Measurements from ENCODE around the gene ARID5B.

The ARID5B gene

GRCh38 chr10:61918140-61918539 lies 16.6 kb downstream of the ARID5B start:
- no peak overlapping the region for H3K4me3 ChIP-seq
- TF ChIP-seq CTCF (IDR thresholded peaks at IDR 0.05), result no peak
- no peak for DNase-seq (ENCODE audit: low spot score)
- no peak overlapping the region for H3K27ac ChIP-seq

- H3K4me3 ChIP-seq, result no peak overlapping the region
- no peak overlapping the region for H3K27ac ChIP-seq
- DNase-seq (ENCODE audit: low spot score), result no peak
- no peak for TF ChIP-seq CTCF (IDR thresholded peaks at IDR 0.05)
These were observed 17.5 kb downstream of the ARID5B start for GRCh38 chr10:61918989-61919388.

DNA sequence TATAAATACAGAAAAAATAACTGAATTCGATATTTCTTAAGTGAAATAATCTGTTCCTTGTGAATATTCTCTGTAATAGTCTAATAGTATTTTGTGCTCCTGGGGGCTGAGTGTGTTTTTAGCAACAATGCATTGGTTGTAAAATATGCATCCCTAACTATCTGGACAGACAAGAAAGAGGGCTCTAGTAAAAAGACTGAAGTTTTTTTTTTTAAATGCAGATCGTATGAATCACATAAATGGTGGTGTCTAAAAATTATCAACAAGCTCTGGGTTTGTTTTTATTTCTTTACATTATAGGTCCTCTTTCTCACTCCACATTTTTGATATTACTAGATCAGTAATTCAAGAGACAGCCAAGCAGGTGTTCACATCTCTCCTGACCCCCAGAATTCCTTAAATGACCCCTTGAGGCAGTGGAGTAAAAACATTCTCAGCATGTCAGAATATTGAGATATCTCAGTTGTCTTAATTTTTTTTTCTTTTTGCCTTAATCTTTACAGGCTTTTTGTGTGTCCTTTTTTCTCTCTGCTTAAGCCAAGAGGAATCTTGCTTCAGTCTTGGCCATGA lies 18.2 kb downstream of the ARID5B start:
- DNase-seq (ENCODE audit: low spot score), result no peak
- TF ChIP-seq CTCF (IDR thresholded peaks at IDR 0.05), result no peak
- Histone ChIP-seq H3K4me3 (no peak overlapping the region), H3K27ac (no peak overlapping the region)

DNA sequence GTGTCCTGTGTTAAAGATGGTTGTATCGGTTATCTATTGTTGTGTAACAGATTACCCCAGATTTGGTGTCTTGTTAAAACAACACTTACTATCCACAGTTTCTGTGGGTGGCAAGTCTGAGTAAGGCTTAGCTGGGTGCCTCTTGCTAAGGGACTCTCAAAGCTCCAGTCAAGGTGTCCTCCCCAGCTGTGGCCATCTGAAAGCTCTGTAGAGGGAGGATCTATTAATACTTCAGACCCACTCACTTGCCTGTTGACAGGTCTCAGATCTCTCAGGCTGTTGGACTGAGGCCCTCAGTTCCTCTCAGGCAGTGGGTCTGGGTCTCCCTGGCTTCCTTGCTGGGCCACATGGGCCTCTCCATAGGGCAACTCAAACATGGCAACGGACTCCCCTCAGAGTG lies 19.6 kb downstream of the ARID5B start:
- TF ChIP-seq CTCF (IDR thresholded peaks at IDR 0.05), result no peak
- no peak overlapping the region for H3K4me3 ChIP-seq
- no peak overlapping the region for H3K27ac ChIP-seq
- DNase-seq (ENCODE audit: low spot score), result no peak

GRCh38 chr10:61923210-61923949 lies 21.9 kb downstream of the ARID5B start:
- Histone ChIP-seq H3K4me3 (no peak overlapping the region), H3K27ac (no peak overlapping the region)
- TF ChIP-seq CTCF (IDR thresholded peaks at IDR 0.05), result no peak
- DNase-seq (ENCODE audit: low spot score), result no peak

GRCh38 chr10:61923950-61924274 lies 22.4 kb downstream of the ARID5B start:
- no peak for DNase-seq (ENCODE audit: low spot score)
- Histone ChIP-seq H3K27ac (no peak overlapping the region), H3K4me3 (no peak overlapping the region)
- no peak for TF ChIP-seq CTCF (IDR thresholded peaks at IDR 0.05)

DNA sequence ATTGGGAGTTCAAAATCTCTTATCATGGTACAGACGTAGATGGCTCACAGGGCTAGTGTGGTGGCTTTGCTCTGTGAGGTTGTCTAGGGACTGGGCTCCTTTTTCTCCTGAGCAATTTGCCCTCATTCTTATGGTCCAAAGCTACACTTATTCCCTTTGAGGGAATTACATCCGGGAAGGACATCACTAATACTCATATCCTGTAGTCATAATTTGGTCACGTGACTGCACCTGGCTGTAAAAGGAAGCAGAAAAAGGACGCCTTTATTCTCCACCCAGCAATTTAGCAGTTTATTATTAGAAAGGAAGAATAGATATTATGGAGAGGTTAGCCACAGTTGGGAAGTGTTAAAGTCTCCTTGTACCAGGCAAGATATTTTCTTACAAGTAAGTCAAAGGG lies 28.1 kb downstream of the ARID5B start:
- no peak for DNase-seq (ENCODE audit: low spot score)
- Histone ChIP-seq H3K27ac (no peak overlapping the region), H3K4me3 (no peak overlapping the region)
- TF ChIP-seq CTCF (IDR thresholded peaks at IDR 0.05), result no peak
